ENCODE results near the gene POLR2E.

The POLR2E gene

GRCh38 chr19:1039646-1040475 is 55.3 kb downstream of the POLR2E start, which contains the start of gene ABCA7:
Gene ABCA7, plus strand, starts transcription at chr19:1040107. Its CDS starts 1,255 bp downstream, at chr19:1041362.
- peaks cover 2% of the 10 kb centered on the region for H3K36me3 Mint-ChIP-seq
- H3K27me3 Mint-ChIP-seq, result no peaks in the 10 kb centered on the region
- peaks cover 50% of the 10 kb centered on the region for H3K4me1 Mint-ChIP-seq (ENCODE audit: low read depth)

GRCh38 chr19:1038978-1039645 is 56.1 kb downstream of the POLR2E start:
- peak overlapping the region; percentile 92 for H3K4me3 Mint-ChIP-seq
- no peaks in the 10 kb centered on the region for H3K9me3 Mint-ChIP-seq (ENCODE audit: low read depth)
- H3K4me1 Mint-ChIP-seq (ENCODE audit: low read depth), result peaks cover 50% of the 10 kb centered on the region
- peaks cover 2% of the 10 kb centered on the region for H3K36me3 Mint-ChIP-seq
- H3K27me3 Mint-ChIP-seq, result no peaks in the 10 kb centered on the region
- H3K27ac Mint-ChIP-seq, result peak overlapping the region; percentile 66

More at GRCh38 chr19:1039646-1040475, 55.3 kb downstream of the POLR2E start, which contains the start of gene ABCA7:
- no peaks in the 10 kb centered on the region for H3K9me3 Mint-ChIP-seq (ENCODE audit: low read depth)
- H3K27ac Mint-ChIP-seq, result peak within 1 kb of the TSS; percentile 66
- H3K4me3 Mint-ChIP-seq, result peak within 1 kb of the TSS; percentile 92

GRCh38 chr19:1037621-1038064 is 57.5 kb downstream of the POLR2E start:
- H3K27ac Mint-ChIP-seq, result peak overlapping the region; percentile 54
- no peaks in the 10 kb centered on the region for H3K9me3 Mint-ChIP-seq (ENCODE audit: low read depth)
- peaks cover 53% of the 10 kb centered on the region for H3K4me1 Mint-ChIP-seq (ENCODE audit: low read depth)
- peaks cover 4% of the 10 kb centered on the region for H3K36me3 Mint-ChIP-seq
- H3K4me3 Mint-ChIP-seq, result peak overlapping the region; percentile 49
- no peaks in the 10 kb centered on the region for H3K27me3 Mint-ChIP-seq
